Panc1 (cell line): ENCODE measurements around the gene PSME3IP1. TPM values are rescaled to one million over a fixed set of nuclear protein-coding genes. Genes with fewer than 3 reads are reported as not detected.

Experiments
- ATAC-seq: fragments of 200-7000 bp; cut with Tn5 transposase; 2 replicates; pipeline ENCODE4 v1.9.1; 2020; ENCODE audit warnings: mild to moderate bottlenecking, moderate library complexity
- BruUV-seq: library from RNA; stranded (reverse); fragments of 400-500 nt; replicated peaks from 2 replicates; lab custom pipeline; 2021; lab: Mats Ljungman, UMichigan
- CTCF ChIA-PET: fragments of 300-600 bp; sonication (Branson Sonifier 250); formaldehyde crosslinking; loops from one replicate; lab custom pipeline; 2022; ENCODE audit warnings: antibody characterized with exemption; lab: Charles Lee
- POLR2A ChIA-PET: fragments of 300-600 bp; sonication (Branson Sonifier 250); formaldehyde crosslinking; loops from one replicate; lab custom pipeline; 2022; ENCODE audit warnings: antibody characterized with exemption; lab: Charles Lee
- DNase-seq: peaks from one replicate; pipeline ENCODE4 v3.0.0-alpha.2; 2010; ENCODE audit warnings: low read depth, low spot score
- H3K27ac ChIP-seq: 2 replicates; pipeline ENCODE4 v1.5.1; 2011; ENCODE audit warnings: mild to moderate bottlenecking, low read length, inconsistent platforms
- H3K27me3 ChIP-seq: fragments of 200-500 bp; sonication (Bioruptor generic); 2 replicates; pipeline ENCODE4 v1.6.0; 2014; ENCODE audit warnings: low read length, inconsistent platforms; ENCODE audit not compliant: control insufficient read depth, insufficient read depth
- H3K36me3 ChIP-seq: fragments of 200-500 bp; sonication (Bioruptor generic); 2 replicates; pipeline ENCODE4 v1.5.1; 2014; ENCODE audit warnings: inconsistent platforms, mild to moderate bottlenecking, low read length, moderate library complexity; ENCODE audit not compliant: control insufficient read depth, insufficient read depth
- H3K4me1 ChIP-seq: 2 replicates; pipeline ENCODE4 v1.5.1; 2011; ENCODE audit warnings: inconsistent platforms, mild to moderate bottlenecking, low read length, moderate library complexity; ENCODE audit not compliant: control insufficient read depth, insufficient read depth
- H3K4me3 ChIP-seq, 2 experiments: 2 replicates each; pipeline ENCODE4 v1.5.1; 2011 to 2012; ENCODE audit warnings: low read depth in 2 of 2, low read length in 2 of 2, mild to moderate bottlenecking in 2 of 2, inconsistent platforms in 1 of 2, moderate library complexity in 1 of 2
- H3K9me3 ChIP-seq: fragments of 200-500 bp; sonication (Bioruptor generic); 2 replicates; pipeline ENCODE4 v1.5.1; 2014; ENCODE audit warnings: low read depth, mild to moderate bottlenecking, inconsistent platforms, low read length, moderate library complexity; ENCODE audit not compliant: control insufficient read depth, insufficient read depth
- CTCF ChIP-seq: fragments of 450-650 bp; IDR thresholded peaks from 2 replicates; pipeline ENCODE4 v1.5.1; 2017; ENCODE audit warnings: mild to moderate bottlenecking
- POLR2AphosphoS5 ChIP-seq: IDR thresholded peaks from 2 replicates; pipeline ENCODE4 v1.6.1; 2012; ENCODE audit warnings: mild to moderate bottlenecking, low read depth, low read length, moderate library complexity
- REST ChIP-seq, 2 experiments: IDR thresholded peaks; 2 replicates each; pipeline ENCODE4 v1.6.1; 2011 to 2012; ENCODE audit warnings: low read depth in 2 of 2, control low read depth in 1 of 2, low read length in 1 of 2, mild to moderate bottlenecking in 1 of 2, moderate library complexity in 1 of 2; ENCODE audit not compliant: insufficient read depth in 1 of 2
- SIN3A ChIP-seq: IDR thresholded peaks from 2 replicates; pipeline ENCODE4 v1.6.1; 2012; ENCODE audit warnings: low read depth, mild to moderate bottlenecking, low read length, moderate library complexity, borderline replicate concordance; ENCODE audit not compliant: insufficient read depth
- TCF7L2 ChIP-seq: IDR thresholded peaks from 2 replicates; pipeline ENCODE4 v1.6.1; 2011; ENCODE audit warnings: mild to moderate bottlenecking, low read depth, low read length, inconsistent platforms
- in situ Hi-C: cut with HindIII; loops from 2 replicates; pipeline ENCODE4 v1.10.0; 2016; ENCODE audit warnings: low sequenced_read_pairs, low pct_unique_long_range_greater_than_20kb
- intact Hi-C: fragments of 100-400 bp; cut with micrococcal nuclease; formaldehyde crosslinking; loops from one replicate; pipeline ENCODE4 v1.10.0; 2022; ENCODE audit not compliant: unreplicated experiment
- total RNA-seq: library from RNA; stranded (reverse); gene quantifications from one replicate; pipeline ENCODE4 v1.2.1, GENCODE V29; 2021; ENCODE audit not compliant: unreplicated experiment

PSME3IP1 gene
- total RNA-seq, 1 experiment from 2014 or later: 67.6 TPM

- H3K4me1 ChIP-seq: no peaks in the 10 kb centered on the region
- TF ChIP-seq TCF7L2 (no peak), REST (IDR thresholded peaks at IDR 0.05; ENCODE audit: insufficient read depth in 1 of 2, low read depth in 2 of 2, low read length in 1 of 2) (no peak), SIN3A (no peak), POLR2AphosphoS5 (no peak), CTCF (no peak)
- POLR2A ChIA-PET: no interaction called here
- no peak for DNase-seq
- in situ Hi-C loops (no loop called here), intact Hi-C loops (no loop called here)
- peaks cover 19% of the 10 kb centered on the region; the same call in 1 of the 2 replicates for H3K9me3 ChIP-seq
- peaks cover 29% of the 10 kb centered on the region for H3K36me3 ChIP-seq
- no peaks in the 10 kb centered on the region for H3K27me3 ChIP-seq
- CTCF ChIA-PET: no interaction called here
- no peak for ATAC-seq
- H3K27ac ChIP-seq: no peak overlapping the region
- H3K4me3 ChIP-seq: no peak overlapping the region
- no TSS peak for BruUV-seq
These were observed 31.1 kb upstream of the PSME3IP1 start for GRCh38 chr16:57216968-57217367.

GRCh38 chr16:57213462-57213861 lies 27.6 kb upstream of the PSME3IP1 start:
- DNase-seq (no peak), ATAC-seq (no peak)
- no peaks in the 10 kb centered on the region for H3K27me3 ChIP-seq
- in situ Hi-C loops (no loop called here), intact Hi-C loops (no loop called here)
- H3K27ac ChIP-seq: no peak overlapping the region
- ChIA-PET POLR2A (interaction anchor here (0.8 kb wide), 1 partner anchor 20 kb away, joined by 5 read pairs; no protein-coding TSS in a partner anchor), CTCF (no interaction called here)
- no peak overlapping the region for H3K4me3 ChIP-seq
- peaks cover 19% of the 10 kb centered on the region; the same call in 1 of the 2 replicates for H3K9me3 ChIP-seq
- H3K36me3 ChIP-seq: peaks cover 22% of the 10 kb centered on the region
- no peaks in the 10 kb centered on the region for H3K4me1 ChIP-seq
- no peak for TF ChIP-seq CTCF
- TF ChIP-seq POLR2AphosphoS5: no peak
- no peak for TF ChIP-seq REST (IDR thresholded peaks at IDR 0.05; ENCODE audit: insufficient read depth in 1 of 2, low read depth in 2 of 2, low read length in 1 of 2)
- TF ChIP-seq TCF7L2: no peak
- no peak for TF ChIP-seq SIN3A
- no TSS peak for BruUV-seq
